GM21723 (cell line): ENCODE measurements around the gene POLR2F.

Source experiments
- ATAC-seq: cut with Tn5 transposase; IDR thresholded peaks from one replicate; pipeline ENCODE4 v1.9.1; 2021; ENCODE audit warnings: mild to moderate bottlenecking, moderate library complexity; ENCODE audit not compliant: unreplicated experiment

Gene POLR2F

DNA sequence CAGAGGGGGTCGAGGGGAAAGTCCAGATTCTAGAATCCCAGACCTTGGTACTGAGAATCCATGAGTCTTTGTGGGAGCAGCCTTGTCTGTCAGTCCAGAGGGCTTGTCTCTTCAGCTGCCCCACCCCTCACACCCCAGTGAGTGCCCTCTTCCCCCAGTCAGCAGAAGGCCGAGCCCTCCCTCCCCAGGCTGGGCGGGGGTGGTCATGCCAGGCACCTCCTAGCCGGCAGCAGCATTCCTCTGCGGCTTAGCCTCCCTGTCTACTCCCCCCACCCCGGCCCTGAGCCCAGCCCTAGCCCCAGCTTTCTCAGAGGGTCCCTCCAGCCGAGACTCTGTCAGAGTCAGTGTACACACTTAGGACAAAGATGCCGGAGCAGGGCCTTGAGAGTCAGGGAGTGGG, 26.3 kb downstream of the POLR2F start:
- no peak for ATAC-seq

DNA sequence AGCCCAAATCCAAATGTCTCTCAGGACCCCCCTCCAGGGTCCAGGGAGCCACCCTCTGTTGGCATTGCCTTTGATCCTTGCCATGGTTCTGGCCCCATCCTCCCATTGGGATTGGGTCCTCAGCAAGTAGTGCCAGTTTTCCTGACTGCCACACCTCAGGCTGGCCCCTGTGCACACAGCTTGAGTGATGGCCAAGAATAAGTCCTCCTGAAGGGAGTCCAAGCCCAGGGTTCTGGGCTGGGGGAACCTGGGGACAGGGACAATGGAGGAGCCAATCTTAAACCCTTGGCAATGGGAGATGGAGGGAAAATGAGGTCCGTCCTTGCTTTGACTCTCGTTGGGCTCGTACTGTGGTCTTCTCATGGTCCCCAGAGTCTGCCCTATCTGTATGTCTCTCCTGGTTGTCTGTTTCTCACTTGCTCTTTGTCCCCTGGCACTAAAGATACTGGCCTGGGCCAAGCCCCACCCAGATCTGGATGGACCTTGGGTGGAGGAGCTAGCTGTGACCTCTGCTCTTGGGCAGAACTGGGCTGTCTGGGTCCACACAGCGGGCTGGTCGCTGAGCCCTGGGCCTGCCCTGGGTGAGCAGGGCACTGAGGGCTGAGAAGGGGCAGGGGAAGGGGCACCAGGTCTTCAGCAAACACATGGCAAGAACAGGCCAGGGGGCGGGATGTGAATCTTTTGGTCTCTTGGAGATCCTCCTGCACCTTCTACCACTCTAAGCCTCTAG, 27.9 kb downstream of the POLR2F start:
- ATAC-seq = no peak

DNA sequence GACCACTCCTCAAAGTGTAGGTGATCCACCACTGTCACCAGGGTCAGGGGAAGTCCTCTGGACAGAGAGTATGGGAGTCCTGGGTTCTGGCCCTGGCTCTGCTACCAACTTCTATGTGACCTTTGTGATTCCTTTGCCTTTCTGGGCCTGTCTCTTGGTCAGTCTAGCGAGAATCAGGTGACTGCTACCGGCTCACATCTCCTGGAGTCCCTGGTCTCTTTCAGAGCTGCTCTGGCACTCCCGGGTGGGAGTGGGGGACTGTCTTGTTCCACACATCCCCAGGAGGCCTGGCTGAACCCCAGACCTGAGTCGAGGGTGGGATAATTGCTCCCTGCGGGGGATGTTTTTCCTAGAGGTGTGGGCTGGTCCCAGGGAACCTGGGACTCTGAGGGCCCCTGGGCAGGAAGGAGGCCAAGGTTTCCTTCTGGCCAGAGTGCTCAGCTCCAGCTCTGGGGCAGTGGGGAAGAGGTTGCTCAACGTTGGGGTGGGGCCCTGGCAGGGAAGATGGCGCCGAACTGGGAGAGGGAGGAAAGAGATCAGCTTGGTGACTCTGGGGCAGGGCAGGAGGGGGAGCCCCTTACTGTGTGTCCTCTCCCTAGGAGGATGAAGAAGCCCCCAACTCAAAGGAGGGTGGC, 28.8 kb downstream of the POLR2F start:
- no peak for ATAC-seq

DNA sequence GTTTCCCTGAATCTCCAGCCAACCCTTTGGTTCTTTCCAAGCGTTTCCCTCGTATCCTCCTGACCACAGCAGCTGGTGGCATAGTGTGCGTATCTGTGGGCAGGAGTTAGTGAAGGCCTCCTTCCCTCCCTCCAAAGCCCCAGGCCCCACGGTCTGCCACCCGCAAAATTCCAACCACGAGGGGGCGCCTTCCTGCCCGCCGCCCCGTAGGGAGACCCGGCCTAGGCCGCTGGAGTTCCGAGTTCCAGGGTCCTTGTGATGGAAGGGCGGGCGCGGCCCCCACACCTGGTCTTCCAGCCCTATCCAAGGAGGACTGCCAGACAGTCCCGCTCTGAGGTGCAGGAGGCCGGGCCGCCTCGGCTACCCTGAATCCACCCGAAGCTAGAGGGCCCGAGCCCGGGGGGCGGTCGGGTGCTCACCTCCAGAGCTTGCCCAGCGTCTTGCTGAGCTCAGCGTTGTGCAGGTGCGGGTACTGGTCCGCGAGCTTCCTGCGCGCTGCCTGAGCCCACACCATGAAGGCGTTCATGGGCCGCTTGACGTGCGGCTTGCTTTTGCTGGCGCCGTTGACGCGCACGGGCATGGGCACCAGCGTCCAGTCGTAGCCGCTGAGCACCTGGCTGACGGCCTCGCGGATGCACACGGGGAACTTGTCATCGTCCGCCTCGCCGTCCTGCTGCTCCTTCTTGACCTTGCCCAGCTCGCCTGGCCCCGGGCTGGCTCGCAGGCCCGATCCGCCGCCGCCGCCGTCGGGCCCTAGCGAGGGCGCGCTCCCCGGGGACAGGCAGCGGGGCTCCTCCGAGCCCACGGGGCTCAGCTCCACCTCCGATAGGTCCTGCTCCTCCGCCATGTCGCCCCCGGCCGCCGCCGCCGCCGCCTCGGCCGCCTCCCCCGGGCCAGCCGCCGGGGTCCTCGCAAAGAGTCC, 29.7 kb downstream of the POLR2F start:
- ATAC-seq = no peak

DNA sequence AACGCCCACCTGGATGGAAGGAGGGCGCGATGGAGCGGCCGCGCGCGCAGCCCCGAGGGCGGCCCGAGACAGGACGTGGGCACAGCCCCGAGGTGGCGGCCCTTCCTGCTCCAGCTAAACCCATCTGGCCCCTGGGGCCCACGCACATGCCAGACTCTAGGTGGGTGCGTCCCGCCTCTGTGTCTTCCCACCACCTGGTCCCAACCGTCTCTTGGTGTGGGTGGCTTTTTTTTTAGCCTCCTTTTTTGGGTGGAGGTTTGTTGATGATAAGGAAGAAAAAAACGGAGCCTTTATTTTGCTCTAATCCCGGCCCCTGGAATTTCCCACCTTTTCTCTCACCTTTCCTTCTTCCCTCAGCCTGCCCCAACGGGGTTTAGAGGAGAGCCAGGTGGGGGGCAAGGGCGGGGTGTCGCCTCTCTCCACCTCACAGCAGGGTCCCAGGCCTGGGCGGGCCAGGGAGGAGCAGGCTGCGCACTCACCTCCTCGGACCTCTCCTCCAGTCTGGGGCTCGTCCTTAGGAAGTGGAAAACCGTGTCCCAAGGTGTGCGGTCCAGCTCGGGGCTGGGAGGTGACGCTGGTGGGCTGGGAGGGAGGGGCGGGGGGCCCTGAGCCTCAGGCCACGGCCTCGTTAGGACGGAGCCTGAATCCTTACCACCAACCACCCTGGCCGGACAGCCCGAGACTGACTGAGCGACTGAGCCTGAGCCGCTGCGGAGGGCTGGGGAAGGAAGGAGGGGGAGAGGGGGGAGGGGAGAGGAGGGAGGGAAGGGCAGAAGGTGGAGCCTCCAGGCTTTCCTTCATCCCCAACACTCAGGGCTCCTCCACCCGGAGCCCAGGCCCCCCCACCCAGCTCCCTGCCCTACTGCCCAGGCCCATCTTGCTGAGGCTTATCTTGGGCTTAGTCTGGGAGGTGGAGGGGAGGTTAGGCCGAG, 30.6 kb downstream of the POLR2F start, which contains the start of gene SOX10:
Gene SOX10, minus strand, starts transcription at position 696 of the 932 bp plus-strand sequence. CDS start 771 bp downstream, outside the sequence.
- ATAC-seq = no peak

DNA sequence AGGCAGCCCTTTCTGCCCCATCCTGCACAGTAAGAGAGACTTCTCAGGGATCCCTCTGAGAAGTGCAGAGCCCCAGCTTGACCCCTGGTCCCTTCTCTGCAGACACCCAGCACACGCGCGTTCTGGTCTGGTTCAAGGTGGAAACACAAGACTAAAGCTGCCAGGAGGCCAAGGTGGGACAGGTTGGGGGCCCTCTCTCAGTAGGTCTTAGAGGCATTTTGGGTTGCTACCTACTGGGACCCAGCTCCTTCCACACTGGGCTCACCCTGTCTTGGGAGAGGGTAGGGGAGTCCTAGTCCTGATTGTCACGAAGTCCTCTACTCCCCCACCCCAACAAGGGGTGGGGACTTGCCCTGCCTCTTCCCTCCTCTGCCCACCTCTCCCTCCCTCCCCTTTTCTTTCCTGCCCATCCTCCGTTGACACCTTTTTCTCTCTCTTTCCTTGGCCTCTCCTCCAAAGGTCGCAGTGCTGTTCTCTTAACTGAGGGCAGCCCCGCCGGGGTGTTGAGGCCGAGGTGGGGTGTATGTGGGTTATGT, 31.6 kb downstream of the POLR2F start:
- no peak for ATAC-seq

DNA sequence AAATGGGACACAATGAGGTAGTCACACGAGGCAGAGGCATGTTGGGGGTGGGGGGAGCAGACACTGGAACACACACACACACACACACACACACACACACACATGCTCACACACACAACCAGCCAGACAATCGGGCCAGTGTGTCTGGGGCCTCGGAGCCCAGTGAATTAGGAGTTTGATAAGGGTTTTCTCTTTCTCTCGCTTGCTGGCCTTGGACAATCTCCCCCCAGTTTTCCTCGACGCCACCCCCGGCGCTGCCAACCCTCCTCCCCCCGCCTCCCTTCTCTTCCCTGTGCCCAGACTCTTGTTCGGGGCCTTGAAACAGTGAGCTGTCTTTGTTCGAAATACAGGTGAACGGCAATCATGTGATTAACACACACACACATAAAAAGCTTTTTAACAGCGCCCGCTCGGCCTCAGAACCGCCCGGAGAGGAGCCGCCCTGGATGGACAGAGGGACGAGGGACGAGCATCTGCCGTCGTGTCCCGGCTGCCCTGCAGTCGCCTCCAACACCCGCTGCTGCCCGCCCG, 32.3 kb downstream of the POLR2F start:
- no peak for ATAC-seq

DNA sequence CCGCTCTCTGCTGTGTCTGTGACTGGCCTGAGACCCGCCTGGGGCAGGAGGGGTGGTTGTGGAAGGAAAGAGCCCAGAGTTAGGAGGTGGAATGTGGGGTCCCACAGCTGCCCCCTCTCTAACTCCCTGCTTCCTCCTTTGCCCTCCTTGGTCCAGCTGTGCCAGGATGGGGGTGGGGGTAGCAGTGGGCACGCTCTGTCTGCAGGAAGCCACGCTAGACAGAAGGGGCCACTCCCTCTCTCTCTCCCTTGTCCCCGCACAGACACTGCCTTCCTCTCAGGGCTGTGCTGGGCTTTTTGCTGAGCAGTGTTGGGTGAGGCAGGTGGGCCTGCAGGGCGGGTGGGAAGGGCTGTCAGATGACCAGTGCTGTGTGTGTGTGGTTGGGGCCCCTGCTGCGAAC, 32.9 kb downstream of the POLR2F start:
- no peak for ATAC-seq

DNA sequence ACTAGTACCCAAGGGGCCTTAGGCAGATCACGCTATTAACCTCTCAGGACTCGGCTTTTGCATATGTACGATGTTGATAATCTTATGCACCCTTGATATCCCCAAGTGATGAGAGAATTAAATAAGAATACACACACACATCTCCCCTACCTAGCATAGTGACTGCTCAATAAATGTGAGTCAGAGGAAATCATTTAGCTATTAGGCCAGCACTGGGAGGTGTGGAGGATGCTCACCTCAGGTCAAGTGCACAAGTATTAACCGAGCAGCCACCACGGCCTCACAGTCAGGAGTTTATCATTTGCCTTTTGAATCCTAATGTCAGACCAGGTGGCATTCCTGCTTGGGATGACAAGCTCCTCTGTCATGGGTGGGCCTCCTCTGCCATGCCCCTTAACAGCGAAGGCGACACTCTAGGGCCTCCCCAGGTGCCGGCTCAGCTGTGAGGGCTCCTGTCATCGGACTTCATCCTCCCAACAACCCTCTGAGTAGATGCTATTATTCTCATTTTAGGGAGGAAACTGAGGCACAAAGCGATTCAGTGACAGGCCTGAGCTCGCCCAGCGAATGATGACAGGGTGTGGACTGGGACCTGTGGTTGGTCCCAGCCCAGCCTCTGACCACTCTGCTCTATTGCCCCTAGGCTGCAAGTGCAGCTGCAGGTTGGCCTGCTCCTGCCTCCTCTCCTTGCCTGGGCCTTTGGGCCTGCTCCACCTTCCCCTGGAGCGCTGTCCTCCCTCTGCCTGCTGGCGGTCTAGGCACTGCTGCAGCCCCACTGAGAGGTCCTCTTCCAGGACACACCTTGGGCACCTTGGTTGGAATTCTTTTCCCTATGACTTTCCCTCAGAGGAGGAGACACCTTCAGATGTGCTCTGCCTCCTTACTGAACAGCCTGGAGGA, 35.9 kb downstream of the POLR2F start:
- no peak for ATAC-seq

DNA sequence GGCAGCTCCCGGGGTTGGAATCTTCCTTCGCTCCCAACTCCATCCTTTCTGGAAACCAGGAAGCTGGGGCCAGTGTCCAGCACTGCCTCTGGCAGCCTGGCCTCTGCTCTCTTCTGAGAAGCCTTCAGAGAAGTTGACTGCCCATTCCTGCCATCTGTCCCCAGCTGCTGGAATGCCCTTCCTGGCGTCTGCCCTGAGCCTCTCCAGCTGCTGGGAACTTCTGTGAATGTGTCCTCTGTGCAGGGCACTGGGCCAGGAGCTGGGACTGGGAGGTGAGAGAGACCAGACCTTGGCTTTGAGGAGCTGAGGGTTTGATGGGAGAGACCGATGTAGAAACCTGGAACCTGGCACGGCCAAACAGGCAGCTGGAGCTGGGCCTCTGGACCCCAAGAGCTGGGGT, 36.8 kb downstream of the POLR2F start:
- no peak for ATAC-seq

DNA sequence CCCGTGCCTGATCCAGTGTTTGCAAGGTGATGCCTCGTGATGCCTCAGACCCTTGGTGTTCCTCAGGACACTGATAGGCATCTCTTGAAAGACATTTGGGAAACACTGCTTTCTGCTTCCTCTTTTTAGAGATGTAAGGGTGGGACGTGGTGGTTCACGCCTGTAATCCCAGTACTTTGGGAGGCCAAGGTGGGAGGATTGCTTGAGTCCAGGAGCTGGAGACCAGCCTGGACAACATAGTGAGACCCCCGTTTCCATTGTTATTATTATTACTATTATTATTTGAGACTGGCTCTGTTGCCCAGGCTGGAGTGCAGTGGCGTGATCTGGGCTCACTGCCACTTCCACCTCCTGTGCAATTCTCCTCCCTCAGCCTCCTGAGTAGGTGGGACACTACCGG, 37.4 kb downstream of the POLR2F start:
- ATAC-seq = no peak

DNA sequence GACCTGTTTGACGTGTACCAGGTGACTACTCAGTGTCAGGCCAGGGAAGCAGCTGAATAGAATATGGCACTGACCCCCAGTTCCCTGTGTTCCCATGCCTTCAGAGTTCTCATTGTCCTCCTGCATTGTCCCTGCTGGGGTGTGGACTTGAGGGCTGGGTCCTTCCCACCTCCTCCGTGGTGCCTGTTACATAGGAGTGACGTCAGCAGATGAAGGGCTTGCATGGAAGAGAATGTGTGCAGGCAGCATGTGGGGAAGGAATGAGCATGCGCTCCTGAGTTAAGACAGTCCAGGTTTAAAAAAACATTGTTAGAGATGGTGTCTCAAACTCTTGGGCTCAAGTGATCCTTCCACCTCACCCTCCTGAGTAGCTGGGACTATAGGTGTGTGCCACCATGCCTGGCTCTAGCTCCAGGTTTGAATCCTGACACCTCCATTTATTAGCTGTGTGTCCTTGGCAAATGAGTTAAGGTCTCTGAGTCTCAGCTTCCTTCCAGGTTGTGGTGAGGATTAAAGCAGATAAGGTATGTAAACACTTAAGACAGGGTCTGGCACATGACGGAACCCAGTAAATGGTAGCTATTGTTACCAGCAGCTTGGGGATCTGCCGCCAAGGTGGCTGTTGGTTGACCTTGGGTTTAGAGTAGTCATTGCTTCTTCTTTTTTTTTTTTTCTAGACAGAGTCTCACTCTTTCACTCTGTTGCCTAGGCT, 38.4 kb downstream of the POLR2F start:
- ATAC-seq = no peak

DNA sequence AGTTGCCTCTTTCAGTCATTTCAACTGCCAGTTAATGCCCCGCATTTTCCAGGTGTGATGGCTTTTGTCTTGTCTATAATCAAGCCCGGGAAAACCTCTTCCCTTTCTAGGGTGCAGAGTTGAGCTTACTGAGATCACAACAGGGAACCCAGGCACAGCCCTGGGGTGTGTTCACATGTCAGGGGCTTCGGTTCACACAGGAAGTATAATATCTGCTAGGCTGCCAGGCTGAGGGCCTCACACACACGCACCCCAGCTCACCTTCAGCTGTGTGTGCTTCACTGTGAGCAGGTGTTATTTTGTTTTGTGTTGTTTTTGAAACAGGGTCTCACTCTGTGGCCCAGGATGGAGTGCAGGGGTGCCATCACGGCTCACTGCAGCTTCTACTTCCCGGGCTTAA, 40.5 kb downstream of the POLR2F start:
- no peak for ATAC-seq

DNA sequence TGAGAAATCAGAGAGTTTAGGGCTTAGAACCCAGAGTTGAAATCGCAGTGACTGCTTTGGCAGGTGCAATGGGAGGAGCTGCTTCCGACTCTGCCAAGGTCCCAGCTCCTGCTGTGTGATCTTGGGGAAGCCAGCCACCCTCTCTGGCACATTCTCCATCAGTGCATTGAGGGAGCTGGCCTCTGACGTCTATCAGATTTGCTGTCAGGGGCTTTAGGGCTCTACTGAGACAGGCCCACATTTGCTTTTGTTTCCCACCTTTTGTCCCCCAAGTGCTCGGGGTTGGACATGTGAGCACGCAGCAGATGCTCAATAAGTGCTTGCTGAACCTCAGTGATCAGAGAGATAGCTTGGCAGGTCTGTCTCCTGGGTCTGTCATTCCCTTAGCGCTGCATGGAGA, 41.5 kb downstream of the POLR2F start:
- no peak for ATAC-seq

DNA sequence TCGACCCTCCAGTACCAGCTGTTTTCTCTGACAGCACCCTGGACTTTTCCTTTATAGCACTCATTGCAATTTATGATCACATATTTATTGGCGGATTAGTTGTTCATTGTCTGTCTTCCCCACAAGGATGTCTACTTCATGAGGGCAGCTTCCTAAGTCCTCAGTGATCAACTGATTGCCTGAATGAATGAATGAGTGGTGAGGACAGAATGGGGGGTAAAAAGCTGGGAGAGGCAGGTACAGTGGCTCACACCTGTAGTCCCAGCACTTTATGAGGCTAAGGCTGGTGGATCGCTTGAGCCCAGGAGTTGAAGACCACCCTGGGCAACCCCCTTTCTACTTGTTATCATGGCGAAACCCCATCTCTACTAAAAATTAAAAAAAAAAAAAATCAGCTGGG, 42.0 kb downstream of the POLR2F start:
- ATAC-seq = no peak

DNA sequence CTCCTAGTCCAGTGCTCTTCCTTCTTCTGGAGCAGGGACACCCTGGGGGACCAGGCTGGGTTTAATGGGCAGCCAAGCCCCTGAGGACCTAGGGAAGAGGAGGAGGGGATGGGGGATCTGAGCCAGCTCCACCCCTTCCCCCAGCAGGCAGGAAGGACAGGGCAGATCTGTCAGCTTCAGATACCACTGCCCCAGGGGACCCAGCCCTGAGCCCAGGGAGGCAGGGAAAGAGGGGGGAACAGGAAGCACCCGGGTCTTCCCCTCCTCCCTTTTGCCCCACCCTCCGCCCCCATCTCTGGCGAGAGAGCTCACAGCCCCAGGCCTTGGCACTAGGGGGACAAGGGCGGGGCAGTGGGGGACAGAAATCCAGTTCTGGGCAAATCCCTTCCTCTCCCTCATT, 42.6 kb downstream of the POLR2F start:
- ATAC-seq = no peak

DNA sequence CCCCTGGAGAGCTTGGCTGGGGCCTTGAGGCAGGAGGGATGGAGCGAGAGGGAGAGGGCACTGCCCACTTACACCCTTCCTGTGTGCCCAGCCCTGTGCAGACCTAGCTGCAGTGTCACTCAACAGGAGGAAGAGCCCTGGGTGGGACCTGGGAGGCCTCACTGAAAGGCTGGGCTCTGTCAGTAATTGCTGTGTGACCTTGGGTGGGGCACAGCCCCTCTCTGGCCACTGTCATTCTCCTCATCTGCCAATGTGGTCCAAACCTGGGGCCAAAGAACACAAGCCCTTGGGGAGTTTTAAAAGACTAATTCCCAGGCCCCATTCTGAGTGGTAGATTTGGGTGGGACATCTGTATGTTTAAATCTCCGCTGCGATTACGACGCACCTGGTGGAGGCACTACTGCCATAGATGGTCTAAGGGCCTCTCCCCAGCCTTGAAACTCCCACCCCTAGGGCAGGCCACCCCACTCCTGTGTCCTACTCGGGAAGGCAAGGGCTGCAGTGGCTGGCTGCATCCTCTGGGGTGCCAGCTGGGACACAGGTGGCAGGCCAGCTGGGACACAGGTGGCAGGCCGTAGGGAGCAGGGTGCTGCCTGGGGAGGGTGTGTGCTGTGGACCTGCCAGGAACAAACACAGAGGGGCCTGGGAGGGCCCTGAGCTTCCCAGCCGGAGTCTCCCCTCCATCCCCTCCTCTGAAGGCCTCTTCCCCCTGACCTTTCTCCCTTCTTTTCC, 43.2 kb downstream of the POLR2F start:
- ATAC-seq = no peak

DNA sequence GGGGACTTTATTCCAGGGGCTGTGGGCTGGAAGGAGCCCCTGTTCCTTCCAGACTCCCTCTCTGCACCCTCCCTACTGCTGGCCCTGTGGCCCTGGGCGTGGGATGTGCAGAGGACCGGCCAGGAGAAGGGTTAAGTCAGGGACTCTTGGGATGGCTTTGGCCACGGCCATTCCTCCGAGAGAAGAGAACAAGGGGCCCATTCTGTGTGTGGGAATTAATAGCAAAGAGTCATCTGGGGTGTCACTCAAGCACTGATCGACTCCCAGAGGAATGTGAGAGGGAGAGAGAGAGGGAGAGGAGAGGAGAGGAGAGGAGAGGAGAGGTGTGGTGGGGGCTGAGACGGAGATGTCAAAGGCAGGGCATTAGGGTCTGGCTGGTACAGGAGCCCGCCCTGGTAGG, 45.0 kb downstream of the POLR2F start:
- ATAC-seq = no peak
